Neutrophil (primary cell): ENCODE results near the gene PHPT1.
A peak's percentile ranks its signal among the peaks of the same experiment; 100 is the strongest.

ENCODE experiments used
- H3K27ac ChIP-seq: fragments of 200-600 bp; sonication (generic); 2 replicates; pipeline ENCODE4 v1.5.1; 2016; ENCODE audit warnings: mild to moderate bottlenecking, moderate library complexity
- H3K27me3 ChIP-seq: fragments of 200-600 bp; sonication (generic); 2 replicates; pipeline ENCODE4 v1.6.0; 2016; ENCODE audit warnings: mild to moderate bottlenecking
- H3K36me3 ChIP-seq: fragments of 200-600 bp; sonication (generic); 2 replicates; pipeline ENCODE4 v1.5.1; 2017
- H3K4me1 ChIP-seq, 2 experiments: fragments of 200-600 bp in 1 of 2; sonication (generic) in 1 of 2; 1 replicate in 1 of 2; 2 replicates in 1 of 2; pipeline versions ENCODE4 v1.5.1 to v1.6.1; 2013 to 2016; ENCODE audit warnings: low read depth in 1 of 2, low read length in 1 of 2, mild to moderate bottlenecking in 1 of 2, moderate library complexity in 1 of 2; ENCODE audit not compliant: control insufficient read depth in 1 of 2, insufficient read depth in 1 of 2
- H3K4me3 ChIP-seq, 2 experiments: fragments of 200-600 bp in 1 of 2; sonication (generic) in 1 of 2; 1 replicate in 1 of 2; 2 replicates in 1 of 2; pipeline ENCODE4 v1.5.1; 2013 to 2016; ENCODE audit warnings: low read depth in 1 of 2, low read length in 1 of 2, mild to moderate bottlenecking in 1 of 2, moderate library complexity in 1 of 2
- H3K9me3 ChIP-seq: fragments of 200-600 bp; sonication (generic); 2 replicates; pipeline ENCODE4 v1.5.1; 2016
- CTCF ChIP-seq: fragments of 200-600 bp; sonication (generic); IDR thresholded peaks from 2 replicates; pipeline ENCODE4 v1.5.1; 2016; ENCODE audit warnings: antibody characterized with exemption

Gene PHPT1

GRCh38 chr9:136808075-136808805 is 41.0 kb upstream of the PHPT1 start:
- no peaks in the 10 kb centered on the region for H3K27me3 ChIP-seq
- H3K36me3 ChIP-seq, result peaks cover 8% of the 10 kb centered on the region
- peaks cover 31 to 39% of the 10 kb centered on the region in 2 experiments for H3K4me1 ChIP-seq
- H3K9me3 ChIP-seq, result no peaks in the 10 kb centered on the region
- peak overlapping the region; percentile 76 to 83 for H3K4me3 ChIP-seq
- H3K27ac ChIP-seq, result peak overlapping the region; percentile 85
- TF ChIP-seq CTCF, result no peak

- no peak for TF ChIP-seq CTCF
- H3K27ac ChIP-seq, result peak overlapping the region; percentile 85
- peaks cover 8% of the 10 kb centered on the region for H3K36me3 ChIP-seq
- H3K27me3 ChIP-seq, result no peaks in the 10 kb centered on the region
- H3K4me3 ChIP-seq, result peak overlapping the region; percentile 76 to 83
- H3K4me1 ChIP-seq, result peaks cover 31 to 39% of the 10 kb centered on the region in 2 experiments
- H3K9me3 ChIP-seq, result no peaks in the 10 kb centered on the region
Observed at GRCh38 chr9:136808806-136809158, 40.4 kb upstream of the PHPT1 start.

- Histone ChIP-seq H3K9me3 (no peaks in the 10 kb centered on the region), H3K27ac (peak overlapping the region; percentile 6), H3K4me1 (peaks cover 15% of the 10 kb centered on the region in 2 experiments), H3K27me3 (no peaks in the 10 kb centered on the region), H3K4me3 (no peak overlapping the region), H3K36me3 (peaks cover 8% of the 10 kb centered on the region)
- no peak for TF ChIP-seq CTCF
Observed at GRCh38 chr9:136814725-136815421, 34.3 kb upstream of the PHPT1 start.

- Histone ChIP-seq H3K9me3 (no peaks in the 10 kb centered on the region), H3K4me3 (no peak overlapping the region), H3K27ac (peak overlapping the region; percentile 6), H3K4me1 (peaks cover 15% of the 10 kb centered on the region in 2 experiments), H3K36me3 (peaks cover 8% of the 10 kb centered on the region), H3K27me3 (peaks cover 3% of the 10 kb centered on the region)
- no peak for TF ChIP-seq CTCF
Observed at GRCh38 chr9:136815422-136815782, 33.8 kb upstream of the PHPT1 start.

GRCh38 chr9:136820971-136821825 is 28.0 kb upstream of the PHPT1 start:
- Histone ChIP-seq H3K36me3 (peaks cover 30% of the 10 kb centered on the region), H3K9me3 (no peaks in the 10 kb centered on the region), H3K27ac (no peak overlapping the region), H3K4me1 (peaks cover 4 to 12% of the 10 kb centered on the region in 2 experiments), H3K4me3 (peak overlapping the region in 1 of 2 experiments; percentile 40), H3K27me3 (peaks cover 21% of the 10 kb centered on the region)
- TF ChIP-seq CTCF, result no peak
